Measurements from ENCODE around the gene TTC8.
"Not testable (repeated sequence)": the region's sequence is repeated elsewhere in the genome, so short reads cannot be mapped to it uniquely, and the experiment has no call there.

Gene TTC8

GRCh38 chr14:88856786-88857366 is 32.4 kb downstream of the TTC8 start:
- H3K9me3 Mint-ChIP-seq = no peaks in the 10 kb centered on the region
- H3K4me3 Mint-ChIP-seq = no peak overlapping the region
- H3K36me3 Mint-ChIP-seq (ENCODE audit: insufficient read depth) = peaks cover 2% of the 10 kb centered on the region
- H3K27ac Mint-ChIP-seq (ENCODE audit: low read depth) = no peak overlapping the region
- DNase-seq (ENCODE audit: low spot score in 2 of 2) = no peak
- no peaks in the 10 kb centered on the region for H3K27me3 Mint-ChIP-seq
- H3K4me1 Mint-ChIP-seq = no peaks in the 10 kb centered on the region
- ATAC-seq (replicated peaks; ENCODE audit: extremely low read depth, poor library complexity, severe bottlenecking) = no peak

DNA sequence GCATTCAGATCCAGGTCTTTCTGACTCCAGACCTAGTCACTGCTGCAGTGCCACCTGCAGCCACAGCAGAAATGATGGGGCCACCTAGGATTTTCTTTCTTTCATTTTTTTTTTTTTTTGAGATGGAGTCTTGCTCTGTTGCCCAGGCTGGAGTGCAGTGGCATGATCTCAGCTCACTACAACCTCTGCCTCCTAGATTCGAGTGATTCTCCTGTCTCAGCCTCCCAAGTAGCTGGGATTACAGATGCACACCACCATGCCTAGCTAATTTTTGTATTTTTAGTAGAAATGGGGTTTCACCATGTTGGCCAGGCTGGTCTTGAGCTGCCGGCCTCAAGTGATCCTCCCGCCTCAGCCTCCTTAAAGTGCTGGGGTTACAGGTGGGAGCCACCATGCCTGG is 33.4 kb downstream of the TTC8 start:
- not testable (repeated sequence) for DNase-seq (ENCODE audit: low spot score in 2 of 2); H3K9me3 Mint-ChIP-seq; H3K27ac Mint-ChIP-seq (ENCODE audit: low read depth); H3K27me3 Mint-ChIP-seq; H3K4me3 Mint-ChIP-seq; H3K4me1 Mint-ChIP-seq; ATAC-seq (replicated peaks; ENCODE audit: extremely low read depth, poor library complexity, severe bottlenecking); H3K36me3 Mint-ChIP-seq (ENCODE audit: insufficient read depth)

- not testable (repeated sequence) for H3K36me3 Mint-ChIP-seq (ENCODE audit: insufficient read depth); H3K27me3 Mint-ChIP-seq; ATAC-seq (replicated peaks; ENCODE audit: extremely low read depth, poor library complexity, severe bottlenecking); H3K4me1 Mint-ChIP-seq; H3K9me3 Mint-ChIP-seq; H3K4me3 Mint-ChIP-seq; DNase-seq (ENCODE audit: low spot score in 2 of 2); H3K27ac Mint-ChIP-seq (ENCODE audit: low read depth)
Observed at GRCh38 chr14:88859118-88859517, 34.7 kb downstream of the TTC8 start.

DNA sequence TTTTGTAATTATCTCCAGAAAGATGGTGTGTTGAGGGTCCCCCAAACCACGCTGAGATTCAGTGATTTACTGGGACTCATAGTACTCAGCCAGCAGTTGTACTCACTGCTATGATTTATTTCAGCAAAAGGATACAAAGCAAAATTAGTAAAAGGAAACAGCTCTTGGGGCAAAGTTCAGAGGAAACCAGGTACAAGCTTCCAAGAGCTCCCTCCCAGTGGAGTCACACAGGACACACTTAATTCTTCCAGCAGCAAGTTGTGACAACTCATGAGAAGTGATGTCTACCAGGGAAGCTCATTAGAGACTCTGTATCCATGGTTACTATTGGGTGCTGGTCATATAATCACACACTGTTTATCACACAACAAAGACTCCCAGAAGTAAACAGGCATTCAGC is 38.7 kb downstream of the TTC8 start:
- Mint-ChIP-seq H3K4me3 (no peak overlapping the region), H3K36me3 (ENCODE audit: insufficient read depth) (peaks cover 1% of the 10 kb centered on the region), H3K4me1 (no peaks in the 10 kb centered on the region), H3K27me3 (no peaks in the 10 kb centered on the region), H3K27ac (ENCODE audit: low read depth) (no peak overlapping the region), H3K9me3 (no peaks in the 10 kb centered on the region)
- DNase-seq (ENCODE audit: low spot score in 2 of 2) (no peak), ATAC-seq (replicated peaks; ENCODE audit: extremely low read depth, poor library complexity, severe bottlenecking) (no peak)

DNA sequence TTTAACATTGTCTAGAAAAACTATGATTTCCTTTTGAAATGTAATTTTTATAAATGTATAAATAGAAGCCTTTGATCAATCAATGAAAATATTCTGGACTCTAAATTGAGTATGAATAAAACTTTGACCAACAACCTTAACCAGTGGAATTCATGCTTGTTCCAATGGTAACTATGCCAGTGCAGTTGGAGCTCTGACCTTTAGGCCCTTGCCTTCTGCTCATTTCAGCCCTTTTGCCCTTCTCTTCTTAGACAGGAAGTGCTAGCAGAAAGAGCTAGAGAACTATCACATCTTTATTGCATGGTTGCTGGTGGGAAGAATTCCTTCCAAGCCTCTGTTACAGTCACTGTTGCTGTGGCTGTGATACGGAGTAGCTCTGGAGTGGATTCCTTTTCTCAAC is 39.7 kb downstream of the TTC8 start:
- peaks cover 1% of the 10 kb centered on the region for H3K36me3 Mint-ChIP-seq (ENCODE audit: insufficient read depth)
- H3K27me3 Mint-ChIP-seq = no peaks in the 10 kb centered on the region
- no peaks in the 10 kb centered on the region for H3K4me1 Mint-ChIP-seq
- ATAC-seq (replicated peaks; ENCODE audit: extremely low read depth, poor library complexity, severe bottlenecking) = no peak
- H3K27ac Mint-ChIP-seq (ENCODE audit: low read depth) = no peak overlapping the region
- no peak overlapping the region for H3K4me3 Mint-ChIP-seq
- no peak for DNase-seq (ENCODE audit: low spot score in 2 of 2)
- H3K9me3 Mint-ChIP-seq = no peaks in the 10 kb centered on the region

GRCh38 chr14:88866305-88866704 is 41.9 kb downstream of the TTC8 start:
- DNase-seq (ENCODE audit: low spot score in 2 of 2) (no peak), ATAC-seq (replicated peaks; ENCODE audit: extremely low read depth, poor library complexity, severe bottlenecking) (no peak)
- Mint-ChIP-seq H3K36me3 (ENCODE audit: insufficient read depth) (peaks cover 1% of the 10 kb centered on the region), H3K4me1 (no peaks in the 10 kb centered on the region), H3K27me3 (no peaks in the 10 kb centered on the region), H3K27ac (ENCODE audit: low read depth) (no peak overlapping the region), H3K4me3 (no peak overlapping the region), H3K9me3 (no peaks in the 10 kb centered on the region)

- no peaks in the 10 kb centered on the region for H3K9me3 Mint-ChIP-seq
Observed at GRCh38 chr14:88868558-88869159, 44.2 kb downstream of the TTC8 start.

DNA sequence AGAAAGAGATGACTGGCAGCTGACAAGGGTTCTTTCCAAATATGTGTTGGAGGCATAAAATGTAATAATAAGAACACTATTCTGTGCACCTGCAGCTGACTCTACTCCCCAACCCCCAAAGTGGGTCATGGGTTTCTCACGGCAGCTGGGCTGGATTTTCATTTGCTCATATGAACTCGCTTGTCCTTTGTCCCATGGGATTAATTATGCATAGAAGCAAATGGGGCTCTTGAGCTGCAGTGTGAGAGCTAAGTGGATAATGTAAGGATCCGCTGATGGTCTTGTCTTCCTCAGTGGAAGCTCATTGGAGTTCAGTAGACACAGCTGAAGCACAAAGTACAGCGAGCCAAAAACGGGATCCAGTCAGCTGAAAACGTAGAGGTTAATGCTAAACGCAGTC is 46.3 kb downstream of the TTC8 start:
- Mint-ChIP-seq H3K36me3 (ENCODE audit: insufficient read depth) (no peaks in the 10 kb centered on the region), H3K4me1 (no peaks in the 10 kb centered on the region), H3K4me3 (no peak overlapping the region), H3K27me3 (no peaks in the 10 kb centered on the region), H3K27ac (ENCODE audit: low read depth) (no peak overlapping the region), H3K9me3 (no peaks in the 10 kb centered on the region)
- ATAC-seq (replicated peaks; ENCODE audit: extremely low read depth, poor library complexity, severe bottlenecking) (no peak), DNase-seq (ENCODE audit: low spot score in 2 of 2) (no peak)

More at GRCh38 chr14:88868558-88869159, 44.2 kb downstream of the TTC8 start:
- H3K27ac Mint-ChIP-seq (ENCODE audit: low read depth) = no peak overlapping the region
- no peaks in the 10 kb centered on the region for H3K4me1 Mint-ChIP-seq
- DNase-seq (ENCODE audit: low spot score in 2 of 2) = no peak
- ATAC-seq (replicated peaks; ENCODE audit: extremely low read depth, poor library complexity, severe bottlenecking) = no peak
- no peak overlapping the region for H3K4me3 Mint-ChIP-seq
- H3K36me3 Mint-ChIP-seq (ENCODE audit: insufficient read depth) = peaks cover under 1% of the 10 kb centered on the region
- H3K27me3 Mint-ChIP-seq = no peaks in the 10 kb centered on the region

GRCh38 chr14:88871429-88871828 is 47.0 kb downstream of the TTC8 start:
- ATAC-seq (replicated peaks; ENCODE audit: extremely low read depth, poor library complexity, severe bottlenecking) = no peak
- H3K4me3 Mint-ChIP-seq = no peak overlapping the region
- no peak overlapping the region for H3K27ac Mint-ChIP-seq (ENCODE audit: low read depth)
- DNase-seq (ENCODE audit: low spot score in 2 of 2) = no peak
- H3K36me3 Mint-ChIP-seq (ENCODE audit: insufficient read depth) = no peaks in the 10 kb centered on the region
- H3K4me1 Mint-ChIP-seq = no peaks in the 10 kb centered on the region
- H3K9me3 Mint-ChIP-seq = no peaks in the 10 kb centered on the region
- H3K27me3 Mint-ChIP-seq = no peaks in the 10 kb centered on the region

- H3K27ac Mint-ChIP-seq (ENCODE audit: low read depth) = no peak overlapping the region
- H3K9me3 Mint-ChIP-seq = no peaks in the 10 kb centered on the region
- DNase-seq (ENCODE audit: low spot score in 2 of 2) (no peak), ATAC-seq (replicated peaks; ENCODE audit: extremely low read depth, poor library complexity, severe bottlenecking) (no peak)
- no peak overlapping the region for H3K4me3 Mint-ChIP-seq
- no peaks in the 10 kb centered on the region for H3K4me1 Mint-ChIP-seq
- no peaks in the 10 kb centered on the region for H3K36me3 Mint-ChIP-seq (ENCODE audit: insufficient read depth)
- no peaks in the 10 kb centered on the region for H3K27me3 Mint-ChIP-seq
Observed at GRCh38 chr14:88872976-88873375, 48.5 kb downstream of the TTC8 start.

- Mint-ChIP-seq H3K27ac (ENCODE audit: low read depth) (no peak overlapping the region), H3K36me3 (ENCODE audit: insufficient read depth) (no peaks in the 10 kb centered on the region), H3K4me1 (no peaks in the 10 kb centered on the region), H3K27me3 (no peaks in the 10 kb centered on the region), H3K4me3 (no peak overlapping the region), H3K9me3 (peaks cover 3% of the 10 kb centered on the region)
- DNase-seq (ENCODE audit: low spot score in 2 of 2) = no peak
- no peak for ATAC-seq (replicated peaks; ENCODE audit: extremely low read depth, poor library complexity, severe bottlenecking)
Observed at GRCh38 chr14:88877192-88877591, 52.7 kb downstream of the TTC8 start.

GRCh38 chr14:88879022-88879421 is 54.6 kb downstream of the TTC8 start:
- no peak overlapping the region for H3K4me3 Mint-ChIP-seq
- H3K36me3 Mint-ChIP-seq (ENCODE audit: insufficient read depth) = no peaks in the 10 kb centered on the region
- peaks cover 14% of the 10 kb centered on the region for H3K27me3 Mint-ChIP-seq
- H3K27ac Mint-ChIP-seq (ENCODE audit: low read depth) = no peak overlapping the region
- peaks cover 10% of the 10 kb centered on the region for H3K9me3 Mint-ChIP-seq
- H3K4me1 Mint-ChIP-seq = no peaks in the 10 kb centered on the region
- DNase-seq (ENCODE audit: low spot score in 2 of 2) = no peak
- ATAC-seq (replicated peaks; ENCODE audit: extremely low read depth, poor library complexity, severe bottlenecking) = no peak

DNA sequence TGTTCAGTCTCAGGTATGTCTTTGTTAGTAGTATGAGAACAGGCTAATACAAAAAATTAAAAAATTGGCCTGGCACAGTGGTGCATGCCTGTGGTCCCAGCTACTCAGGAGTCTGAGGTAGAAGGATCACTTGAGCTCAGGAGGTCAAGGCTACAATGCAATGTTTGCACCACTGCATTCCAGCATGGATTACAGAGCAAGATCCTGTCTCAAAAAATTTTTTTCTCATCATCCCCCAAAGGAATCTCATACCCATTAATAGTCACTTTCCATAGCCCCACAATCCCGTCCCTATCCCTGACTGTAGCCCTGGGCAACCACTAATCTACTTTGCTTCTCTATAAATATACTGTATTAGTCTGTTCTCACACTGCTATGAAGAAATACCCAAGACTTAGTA is 57.8 kb downstream of the TTC8 start:
- ATAC-seq (replicated peaks; ENCODE audit: extremely low read depth, poor library complexity, severe bottlenecking) (no peak), DNase-seq (ENCODE audit: low spot score in 2 of 2) (no peak)
- H3K4me3 Mint-ChIP-seq = no peak overlapping the region
- no peak overlapping the region for H3K27ac Mint-ChIP-seq (ENCODE audit: low read depth)
- no peaks in the 10 kb centered on the region for H3K4me1 Mint-ChIP-seq
- peaks cover 10% of the 10 kb centered on the region for H3K9me3 Mint-ChIP-seq
- H3K27me3 Mint-ChIP-seq = peaks cover 42% of the 10 kb centered on the region
- no peaks in the 10 kb centered on the region for H3K36me3 Mint-ChIP-seq (ENCODE audit: insufficient read depth)

Data from central memory CD8-positive, alpha-beta T cell (primary cell).